Ovary (tissue), 3 donors: Measurements from ENCODE around the gene GBP2.

Source experiments
- CTCF ChIP-seq, 3 donors: fragments of 450-650 bp in 2 of 3; fragments of 200-600 bp in 1 of 3; IDR thresholded peaks; one replicate each; pipeline versions ENCODE4 v1.5.1 to v1.8.0; 2016 to 2022; ENCODE audit warnings: antibody characterized with exemption in 3 of 3, mild to moderate bottlenecking in 1 of 3
- EP300 ChIP-seq: sonication (generic); formaldehyde crosslinking; IDR thresholded peaks from one replicate; pipeline ENCODE4 v1.6.1; 2017; ENCODE audit warnings: antibody characterized with exemption
- donor health status: DM: no; HTN: no; CAD: no.

DNA sequence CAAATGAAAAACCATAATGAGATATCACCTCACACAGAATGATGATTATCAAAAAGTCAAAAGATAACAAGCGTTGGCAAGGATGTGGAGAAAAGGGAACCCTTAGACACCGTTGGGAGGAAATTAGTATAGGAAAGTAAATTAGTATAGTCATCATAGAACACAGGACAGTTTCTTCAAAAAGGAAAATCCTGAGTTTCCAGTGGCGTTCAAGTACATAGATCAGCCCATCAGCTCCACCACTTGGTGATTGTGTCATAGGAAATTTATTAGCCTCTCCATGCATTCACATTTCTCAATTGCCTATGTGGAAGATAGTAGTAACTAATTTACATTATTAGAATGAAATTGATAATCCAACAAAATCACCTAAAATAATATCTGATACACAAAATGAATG is 20.8 kb upstream of the GBP2 start:
- no peak for TF ChIP-seq CTCF (IDR thresholded peaks at IDR 0.05)
- TF ChIP-seq EP300: no peak
